Astrocyte of the spinal cord (primary cell): ENCODE measurements around the gene PRKAG3.
A peak's percentile ranks its signal among the peaks of the same experiment; 100 is the strongest.

Source experiments
- DNase-seq: peaks from one replicate; pipeline ENCODE4 v3.0.0; 2011; ENCODE audit warnings: low read depth, low spot score
- H3K4me3 ChIP-seq: 2 replicates; pipeline ENCODE4 v1.5.1; 2011; ENCODE audit warnings: low read depth, mild to moderate bottlenecking, low read length, moderate library complexity
- CTCF ChIP-seq: IDR thresholded peaks from 2 replicates; pipeline ENCODE4 v1.5.1; 2012; ENCODE audit warnings: low read depth, mild to moderate bottlenecking, low read length, inconsistent platforms
- in situ Hi-C: cut with HindIII; loops from 2 replicates; pipeline ENCODE4 v1.10.0; 2017; ENCODE audit warnings: low sequenced_read_pairs

PRKAG3 gene

GRCh38 chr2:218811382-218811781 is 20.2 kb downstream of the PRKAG3 start:
- in situ Hi-C loops = no loop called here
- H3K4me3 ChIP-seq = no peak overlapping the region
- no peak for TF ChIP-seq CTCF
- DNase-seq = no peak

GRCh38 chr2:218810256-218810655 is 21.3 kb downstream of the PRKAG3 start:
- no peak for DNase-seq
- no peak for TF ChIP-seq CTCF
- in situ Hi-C loops = no loop called here
- no peak overlapping the region for H3K4me3 ChIP-seq

GRCh38 chr2:218809515-218809914 is 22.1 kb downstream of the PRKAG3 start:
- in situ Hi-C loops = no loop called here
- TF ChIP-seq CTCF = no peak
- H3K4me3 ChIP-seq = no peak overlapping the region
- DNase-seq = no peak

- TF ChIP-seq CTCF = no peak
- H3K4me3 ChIP-seq = no peak overlapping the region
- in situ Hi-C loops = no loop called here
- no peak for DNase-seq
These were observed 24.0 kb downstream of the PRKAG3 start for GRCh38 chr2:218807626-218808025.

GRCh38 chr2:218806346-218806978 is 25.1 kb downstream of the PRKAG3 start:
- in situ Hi-C loops = no loop called here
- no peak for TF ChIP-seq CTCF
- DNase-seq = peak; percentile 99
- H3K4me3 ChIP-seq = no peak overlapping the region

- in situ Hi-C loops = no loop called here
- no peak for TF ChIP-seq CTCF
- peak; percentile 87 for DNase-seq
- H3K4me3 ChIP-seq = no peak overlapping the region
These were observed 26.0 kb downstream of the PRKAG3 start for GRCh38 chr2:218805627-218806026.
